Natural killer cell treated with Interleukin-12 subunit alpha and Interleukin-12 subunit beta and Interleukin-15 and Interleukin-18, amount 100 ng/mL, for 72 hours (primary cell): ENCODE data around the gene NTRK3. TPM values are rescaled to one million over a fixed set of nuclear protein-coding genes. Genes with fewer than 3 reads are reported as not detected.
A peak's percentile ranks its signal among the peaks of the same experiment; 100 is the strongest.

Experiments used
- ATAC-seq, 2 donors: fragments of 150-1000 bp; cut with Tn5 transposase in 1 of 2; sonication (Bioruptor Pico), chemical (Tn5 transposase) in 1 of 2; 2 replicates each; pipeline ENCODE4 v1.10.0; 2021
- DNase-seq: peaks from one replicate; pipeline ENCODE4 v3.0.0; 2022; ENCODE audit warnings: low spot score
- H3K27ac Mint-ChIP-seq, 2 donors: 1 replicate in 1 of 2; 2 replicates in 1 of 2; pipeline ENCODE4 v1.8.0; 2022; ENCODE audit warnings: mixed read lengths in 2 of 2, mild to moderate bottlenecking in 1 of 2, moderate library complexity in 1 of 2
- H3K27me3 Mint-ChIP-seq, 2 donors: 1 replicate in 1 of 2; 2 replicates in 1 of 2; pipeline ENCODE4 v1.8.0; 2022; ENCODE audit warnings: mixed read lengths in 2 of 2
- H3K36me3 Mint-ChIP-seq: one replicate; pipeline ENCODE4 v1.8.0; 2022; ENCODE audit warnings: mixed read lengths
- H3K4me1 Mint-ChIP-seq, 2 donors: 1 replicate in 1 of 2; 2 replicates in 1 of 2; pipeline ENCODE4 v1.8.0; 2022; ENCODE audit warnings: low read depth in 2 of 2, mixed read lengths in 2 of 2, mild to moderate bottlenecking in 1 of 2
- H3K4me3 Mint-ChIP-seq: one replicate; pipeline ENCODE4 v1.8.0; 2022; ENCODE audit warnings: mixed read lengths
- H3K9me3 Mint-ChIP-seq: 2 replicates; pipeline ENCODE4 v1.8.0; 2022; ENCODE audit warnings: mixed read lengths
- total RNA-seq, 2 donors: library from RNA; stranded (reverse); gene quantifications; one replicate each; pipeline ENCODE4 v1.2.3, GENCODE V29; 2022

NTRK3 gene
- total RNA-seq, 2 donors from 2014 or later: 0.42 to 1.2 TPM

DNA sequence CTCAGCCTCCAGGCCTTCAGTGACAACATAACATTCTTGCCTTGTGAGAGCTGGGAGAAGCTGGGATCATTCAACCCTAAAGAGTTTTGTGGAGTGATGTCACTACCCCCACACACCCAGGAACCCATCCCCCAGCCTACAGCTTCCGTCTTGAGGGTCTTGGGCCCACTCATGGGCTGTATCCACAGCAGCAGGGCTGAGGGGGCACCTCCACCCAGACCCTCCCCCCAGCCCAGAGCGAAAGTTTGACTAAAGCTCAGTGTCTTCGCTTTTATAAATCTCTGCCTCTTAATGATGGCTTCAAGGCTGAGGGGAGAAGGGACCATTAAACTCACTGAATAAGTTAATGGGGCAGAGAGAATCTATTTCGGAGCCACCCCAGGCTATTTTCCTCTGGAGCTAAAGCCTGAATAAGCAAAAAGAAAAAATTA, 23.8 kb downstream of the NTRK3 start:
- Mint-ChIP-seq H3K9me3 (no peaks in the 10 kb centered on the region), H3K27me3 (peaks cover 31 to 63% of the 10 kb centered on the region in 2 donors), H3K36me3 (no peaks in the 10 kb centered on the region), H3K27ac (no peak overlapping the region), H3K4me1 (no peaks in the 10 kb centered on the region), H3K4me3 (no peak overlapping the region)
- no peak for ATAC-seq
- DNase-seq: no peak

DNA sequence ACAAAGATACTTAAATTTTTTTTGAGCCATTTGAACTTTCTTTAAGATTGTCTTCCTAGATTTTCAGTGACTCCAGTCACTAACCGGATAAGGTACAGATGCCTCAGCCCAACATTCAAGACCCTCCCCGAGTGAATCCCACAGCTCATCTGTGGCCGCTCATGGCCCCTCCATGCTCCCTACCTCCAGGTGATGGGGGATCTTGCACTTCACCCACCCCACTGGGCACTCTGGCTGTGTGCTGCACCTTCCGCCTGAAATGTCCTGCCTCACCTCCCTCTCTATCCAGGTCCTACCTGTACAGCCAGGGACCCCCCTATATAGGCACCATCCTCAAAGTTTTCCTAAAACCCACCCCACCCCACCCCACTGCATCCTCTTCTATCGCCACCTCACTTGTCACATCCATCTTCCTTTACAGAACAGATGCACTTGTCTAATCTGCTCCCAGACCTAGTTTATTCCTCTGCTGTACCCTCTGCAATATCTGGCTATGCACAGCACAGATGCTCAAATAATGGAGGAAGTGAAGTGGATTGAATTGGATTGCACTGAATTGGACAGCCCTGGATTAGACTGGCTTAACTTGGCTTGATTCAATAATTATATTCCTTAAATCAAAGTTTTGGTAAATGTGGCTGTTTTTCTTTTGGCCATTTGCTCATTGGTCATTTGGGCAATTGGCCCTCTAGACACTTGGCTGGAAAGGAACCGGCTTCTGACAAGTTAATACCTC, 24.5 kb downstream of the NTRK3 start:
- no peak for ATAC-seq
- peaks cover 33 to 64% of the 10 kb centered on the region in 2 donors for H3K27me3 Mint-ChIP-seq
- H3K4me1 Mint-ChIP-seq: no peaks in the 10 kb centered on the region
- no peak overlapping the region for H3K4me3 Mint-ChIP-seq
- no peaks in the 10 kb centered on the region for H3K36me3 Mint-ChIP-seq
- no peak overlapping the region for H3K27ac Mint-ChIP-seq
- no peaks in the 10 kb centered on the region for H3K9me3 Mint-ChIP-seq
- DNase-seq: no peak

DNA sequence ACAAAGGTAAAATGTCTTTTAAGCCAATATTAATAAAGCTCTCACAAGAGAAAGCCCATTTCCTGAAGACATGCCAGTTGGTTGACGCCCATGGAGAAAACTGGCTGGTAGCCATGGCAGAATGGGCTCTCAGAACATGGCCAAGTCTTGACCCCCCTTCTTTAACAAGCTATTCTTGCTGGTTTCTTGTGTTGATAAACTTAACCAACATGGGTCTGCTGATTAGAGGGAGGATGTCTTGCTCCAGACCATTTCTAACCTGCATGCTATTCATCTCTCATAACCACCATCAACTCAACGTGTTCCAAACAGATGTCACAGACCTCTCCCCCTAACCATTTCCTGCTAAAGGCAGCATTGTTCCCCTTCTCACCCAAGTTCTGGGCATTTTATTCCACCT, 25.7 kb downstream of the NTRK3 start:
- Mint-ChIP-seq H3K4me1 (no peaks in the 10 kb centered on the region), H3K27me3 (peaks cover 31 to 56% of the 10 kb centered on the region in 2 donors), H3K9me3 (no peaks in the 10 kb centered on the region), H3K27ac (no peak overlapping the region), H3K4me3 (no peak overlapping the region), H3K36me3 (no peaks in the 10 kb centered on the region)
- DNase-seq (no peak), ATAC-seq (no peak)

DNA sequence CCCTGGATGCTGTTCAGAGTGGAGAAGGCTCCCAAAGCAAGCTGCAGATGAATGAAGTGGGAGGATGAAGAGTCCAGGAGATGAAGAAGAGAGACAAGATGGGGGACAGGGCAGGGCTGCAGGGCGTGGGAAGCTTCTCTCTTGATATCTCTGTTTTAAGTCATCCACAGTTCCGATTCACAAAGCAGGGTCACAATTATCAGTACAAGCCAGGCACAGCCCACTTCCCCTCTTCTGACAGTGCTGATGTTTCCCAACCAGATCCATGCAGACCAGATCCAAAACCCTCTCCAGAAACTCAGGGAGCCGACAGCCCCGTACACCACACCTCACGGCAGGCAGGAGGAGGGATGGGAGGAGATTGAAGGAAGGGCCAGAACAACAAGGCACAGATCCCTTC, 31.1 kb downstream of the NTRK3 start:
- Mint-ChIP-seq H3K4me3 (no peak overlapping the region), H3K36me3 (no peaks in the 10 kb centered on the region), H3K27me3 (peaks cover 23 to 27% of the 10 kb centered on the region in 2 donors), H3K9me3 (no peaks in the 10 kb centered on the region), H3K27ac (no peak overlapping the region), H3K4me1 (no peaks in the 10 kb centered on the region)
- ATAC-seq: no peak
- no peak for DNase-seq

DNA sequence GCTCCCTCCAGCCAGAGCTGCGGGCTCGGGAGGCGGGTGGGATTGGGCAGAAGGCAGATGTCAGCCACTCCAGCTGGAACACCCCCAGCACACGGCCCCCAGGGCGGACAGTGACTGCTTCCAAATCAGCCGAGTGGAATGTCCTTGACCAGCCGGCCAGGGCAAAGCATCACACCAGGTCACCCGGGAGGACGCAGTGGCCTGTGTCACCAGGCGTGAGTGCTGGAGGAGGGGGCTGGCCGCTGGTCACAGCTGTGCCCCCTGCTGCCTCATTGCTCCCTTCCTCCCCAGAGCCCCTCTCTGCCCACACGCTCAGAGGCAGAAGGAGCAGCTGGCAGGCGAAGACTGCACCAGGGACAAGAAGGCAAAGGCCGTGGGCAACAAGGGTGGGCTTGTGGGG, 33.5 kb downstream of the NTRK3 start:
- no peaks in the 10 kb centered on the region for H3K36me3 Mint-ChIP-seq
- ATAC-seq (no peak), DNase-seq (no peak)
- H3K27me3 Mint-ChIP-seq: peaks cover 11 to 15% of the 10 kb centered on the region in 2 donors
- H3K9me3 Mint-ChIP-seq: no peaks in the 10 kb centered on the region
- H3K4me1 Mint-ChIP-seq: no peaks in the 10 kb centered on the region
- H3K27ac Mint-ChIP-seq: no peak overlapping the region
- H3K4me3 Mint-ChIP-seq: no peak overlapping the region

DNA sequence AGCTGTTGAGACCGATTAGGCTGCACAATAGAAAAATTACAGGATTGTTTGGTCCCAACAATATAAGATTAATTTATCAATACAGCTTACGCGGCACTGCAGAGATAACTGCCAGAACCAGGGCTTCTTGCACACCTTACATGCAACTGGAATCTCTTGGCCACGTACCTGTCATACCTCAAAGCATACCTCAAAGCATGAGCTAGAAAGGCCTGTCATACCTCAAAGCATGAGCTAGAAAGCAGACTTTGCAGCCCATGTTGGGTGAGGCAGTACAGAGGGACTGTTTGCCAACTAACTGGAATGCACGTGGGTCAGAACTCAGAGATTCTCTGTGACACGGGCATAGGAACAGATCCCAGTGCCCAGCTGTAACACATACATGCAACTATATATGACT, 34.7 kb downstream of the NTRK3 start:
- DNase-seq (no peak), ATAC-seq (no peak)
- H3K4me1 Mint-ChIP-seq: no peaks in the 10 kb centered on the region
- no peaks in the 10 kb centered on the region for H3K9me3 Mint-ChIP-seq
- H3K36me3 Mint-ChIP-seq: no peaks in the 10 kb centered on the region
- H3K27ac Mint-ChIP-seq: no peak overlapping the region
- peaks cover 3 to 9% of the 10 kb centered on the region in 2 donors for H3K27me3 Mint-ChIP-seq
- no peak overlapping the region for H3K4me3 Mint-ChIP-seq

DNA sequence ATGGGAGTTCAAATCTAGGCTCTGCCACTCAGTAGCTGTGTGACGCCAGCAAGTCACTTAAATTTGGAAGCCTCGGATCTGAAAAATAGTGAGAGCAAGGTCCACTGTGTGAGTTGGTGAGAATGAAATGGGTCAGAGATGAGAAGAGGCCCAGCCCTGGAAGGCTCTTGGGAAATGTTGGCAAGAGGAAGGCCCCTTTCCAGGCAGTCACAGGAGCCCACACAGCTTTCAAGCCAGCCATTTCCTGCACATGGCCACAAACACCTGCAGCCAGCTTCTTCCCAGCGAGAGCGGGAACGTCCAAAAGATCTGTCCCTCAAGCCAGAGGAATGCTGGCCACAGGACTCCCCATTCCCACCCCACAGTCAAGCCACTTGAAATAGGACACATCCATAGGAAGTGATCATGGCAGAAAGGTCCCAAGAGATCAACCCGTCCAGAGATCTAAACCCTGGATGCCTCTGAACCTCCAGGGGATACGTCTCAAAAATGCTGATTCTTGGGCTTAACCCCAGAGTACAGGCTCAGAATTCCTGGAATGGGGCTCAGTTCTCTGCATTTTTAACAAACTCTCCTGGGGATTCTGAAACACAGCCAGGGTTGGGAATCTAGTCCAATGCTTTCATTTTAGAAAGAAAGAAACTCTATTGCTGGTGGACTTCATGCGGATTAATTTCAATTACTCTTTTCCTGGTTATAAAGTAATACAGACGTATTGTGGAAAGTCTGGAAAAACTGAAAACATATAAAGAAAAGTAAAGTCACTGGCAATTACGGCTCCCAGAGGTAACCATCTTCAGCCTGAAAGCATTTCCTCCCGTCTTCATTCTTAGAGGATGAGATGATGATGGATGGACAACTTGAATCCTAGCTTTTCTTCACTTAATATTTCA, 35.9 kb downstream of the NTRK3 start:
- no peak overlapping the region for H3K27ac Mint-ChIP-seq
- H3K36me3 Mint-ChIP-seq: no peaks in the 10 kb centered on the region
- H3K4me3 Mint-ChIP-seq: no peak overlapping the region
- no peaks in the 10 kb centered on the region for H3K9me3 Mint-ChIP-seq
- ATAC-seq: no peak
- DNase-seq: no peak
- no peaks in the 10 kb centered on the region for H3K4me1 Mint-ChIP-seq
- peaks cover 0 to 8% of the 10 kb centered on the region in 2 donors for H3K27me3 Mint-ChIP-seq

DNA sequence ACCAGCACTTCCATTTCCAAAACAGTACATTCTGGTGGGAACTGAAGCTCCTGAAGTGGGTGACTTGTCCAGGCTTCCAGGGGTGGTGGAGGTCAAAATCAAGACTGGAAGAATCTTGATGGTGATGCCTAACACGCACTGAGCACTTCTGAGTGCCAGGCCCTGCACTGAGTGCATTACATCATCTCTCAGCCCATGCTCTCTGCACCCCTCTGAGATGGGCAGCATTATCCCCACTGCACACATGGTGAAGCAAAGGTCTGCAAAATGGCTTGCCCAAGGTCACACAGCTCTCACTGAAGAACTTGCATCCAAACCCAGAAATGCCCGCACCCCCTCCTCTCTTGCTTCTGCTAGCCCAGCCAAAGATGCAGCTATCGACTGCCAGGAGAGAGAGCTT, 36.9 kb downstream of the NTRK3 start:
- Mint-ChIP-seq H3K36me3 (no peaks in the 10 kb centered on the region), H3K9me3 (no peaks in the 10 kb centered on the region), H3K27me3 (no peaks in the 10 kb centered on the region), H3K27ac (no peak overlapping the region), H3K4me3 (no peak overlapping the region), H3K4me1 (no peaks in the 10 kb centered on the region)
- ATAC-seq (no peak), DNase-seq (no peak)

DNA sequence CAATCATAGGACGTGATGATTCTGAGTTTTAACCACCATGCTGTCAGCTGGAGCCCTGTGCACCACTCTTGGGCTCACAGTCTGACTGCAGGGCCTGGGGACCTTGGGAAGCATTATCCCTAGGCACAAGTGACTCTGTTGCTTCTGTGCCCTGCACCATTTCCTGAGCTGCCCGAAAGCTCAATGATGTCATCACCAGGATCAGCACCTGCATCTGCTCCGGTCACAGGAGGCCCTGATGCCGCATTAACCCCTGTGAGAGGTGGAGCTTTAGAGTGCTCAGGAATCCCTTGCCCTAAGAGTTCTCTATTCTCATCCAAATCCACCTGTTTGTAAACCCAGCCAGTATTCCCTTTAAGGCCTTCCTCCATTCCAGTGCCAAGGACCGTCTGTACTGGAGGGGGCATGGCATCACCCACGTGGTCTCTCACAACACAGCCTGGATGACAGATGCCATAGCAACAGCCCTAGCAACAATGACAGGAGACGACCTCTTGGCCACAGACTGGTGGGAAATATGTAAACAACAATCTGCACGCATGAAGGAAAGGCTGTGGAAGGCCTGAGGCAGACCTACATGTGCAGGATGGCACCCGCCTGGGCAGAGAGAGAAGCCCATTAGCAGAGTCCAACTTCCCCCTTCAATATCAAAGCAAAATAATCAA, 37.9 kb downstream of the NTRK3 start:
- no peak for DNase-seq
- Mint-ChIP-seq H3K27me3 (no peaks in the 10 kb centered on the region), H3K27ac (no peak overlapping the region), H3K4me3 (no peak overlapping the region), H3K4me1 (no peaks in the 10 kb centered on the region), H3K36me3 (no peaks in the 10 kb centered on the region), H3K9me3 (no peaks in the 10 kb centered on the region)
- ATAC-seq: no peak

DNA sequence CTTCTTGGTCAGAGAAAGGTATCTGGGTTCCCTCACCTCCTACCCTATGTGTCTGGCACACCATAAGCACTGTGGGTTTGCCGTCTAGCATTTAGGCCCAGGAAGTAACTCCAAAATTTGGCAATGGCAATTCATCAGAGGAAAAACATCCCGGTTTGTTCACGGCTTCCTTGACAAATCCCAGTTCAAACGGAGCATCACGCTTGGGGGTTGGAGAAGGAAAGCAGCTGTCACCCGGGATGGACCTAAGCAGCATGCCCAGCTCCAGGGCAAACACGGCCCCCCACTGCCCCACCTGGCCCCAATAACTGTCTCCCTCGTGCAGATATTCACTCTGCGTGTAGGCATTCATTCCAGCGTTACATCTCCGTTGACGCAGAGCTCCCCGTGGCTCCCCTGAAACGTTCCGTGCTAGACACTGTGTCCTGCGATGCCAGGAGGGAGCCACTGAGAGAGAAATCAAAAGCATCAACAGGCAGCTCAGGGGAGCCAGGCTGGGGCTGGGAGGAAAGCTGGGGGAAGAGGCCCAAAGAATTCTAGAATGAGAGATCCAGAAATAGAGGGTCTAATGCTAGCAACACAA, 41.4 kb downstream of the NTRK3 start:
- no peak overlapping the region for H3K4me3 Mint-ChIP-seq
- DNase-seq (no peak), ATAC-seq (no peak)
- H3K4me1 Mint-ChIP-seq: no peaks in the 10 kb centered on the region
- H3K9me3 Mint-ChIP-seq: no peaks in the 10 kb centered on the region
- H3K27ac Mint-ChIP-seq: no peak overlapping the region
- no peaks in the 10 kb centered on the region for H3K36me3 Mint-ChIP-seq
- peaks cover 5 to 12% of the 10 kb centered on the region in 2 donors for H3K27me3 Mint-ChIP-seq

DNA sequence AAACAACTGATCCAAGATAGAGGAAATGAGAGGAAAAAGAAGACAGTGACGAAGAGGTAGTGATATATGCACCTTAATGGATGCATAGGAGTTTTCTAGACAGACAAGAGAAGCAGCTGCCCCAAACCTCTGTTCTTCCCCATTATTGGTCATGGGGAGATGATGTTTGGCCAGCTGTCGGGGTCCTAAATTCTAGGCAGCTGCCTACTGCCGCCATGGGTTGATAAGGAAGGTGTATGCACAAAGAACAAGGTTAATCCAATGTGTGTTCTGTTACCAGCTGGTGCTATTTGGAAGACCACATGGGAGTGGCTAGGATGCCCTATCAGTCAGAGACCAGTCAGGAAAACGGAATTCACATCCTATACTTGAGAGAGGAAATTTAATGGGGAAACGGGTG, 47.4 kb downstream of the NTRK3 start:
- DNase-seq (no peak), ATAC-seq (no peak)
- no peak overlapping the region for H3K4me3 Mint-ChIP-seq
- no peaks in the 10 kb centered on the region for H3K9me3 Mint-ChIP-seq
- H3K4me1 Mint-ChIP-seq: no peaks in the 10 kb centered on the region
- H3K36me3 Mint-ChIP-seq: no peaks in the 10 kb centered on the region
- no peak overlapping the region for H3K27ac Mint-ChIP-seq
- H3K27me3 Mint-ChIP-seq: peaks cover 13 to 23% of the 10 kb centered on the region in 2 donors

DNA sequence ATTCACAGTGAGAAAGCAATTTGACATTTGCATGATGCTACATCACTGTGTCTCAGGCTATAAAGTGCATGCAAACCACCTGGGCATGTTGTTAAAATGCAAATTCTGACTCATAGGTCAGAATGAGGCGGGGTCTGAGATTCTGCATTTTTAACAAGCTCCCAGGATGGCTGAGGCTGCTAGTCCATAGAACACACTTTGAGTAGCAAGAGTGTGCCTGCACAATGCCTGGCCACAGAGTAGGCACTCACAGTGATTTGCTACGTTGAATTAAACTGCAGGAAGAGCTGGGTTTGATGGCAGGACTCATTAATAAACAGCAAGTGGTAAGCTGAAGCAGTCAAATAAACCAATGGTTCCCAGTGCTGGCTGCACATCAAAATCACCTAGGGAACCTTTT, 48.1 kb downstream of the NTRK3 start:
- DNase-seq (no peak), ATAC-seq (no peak)
- Mint-ChIP-seq H3K27me3 (peaks cover 16 to 23% of the 10 kb centered on the region in 2 donors), H3K9me3 (no peaks in the 10 kb centered on the region), H3K4me1 (no peaks in the 10 kb centered on the region), H3K4me3 (no peak overlapping the region), H3K36me3 (no peaks in the 10 kb centered on the region), H3K27ac (no peak overlapping the region)

DNA sequence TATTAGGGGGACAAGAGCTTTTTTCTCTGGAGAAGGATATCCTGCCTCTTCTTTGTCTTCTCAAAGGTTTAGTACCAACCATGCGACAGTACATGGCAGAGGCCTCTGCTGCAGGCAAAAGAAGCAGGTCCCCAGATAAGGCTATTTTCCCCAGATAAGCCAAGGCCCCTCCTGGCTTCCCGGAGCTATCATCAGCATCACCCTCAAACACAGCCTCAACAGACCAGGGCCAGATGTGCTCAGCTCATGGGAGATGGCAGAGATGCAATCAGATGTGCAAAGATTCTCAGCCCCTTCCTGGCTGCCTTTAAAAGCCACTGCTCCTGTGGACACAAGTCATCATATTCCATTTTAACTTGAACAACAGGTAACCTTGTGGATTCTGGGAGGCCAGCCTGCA, 49.0 kb downstream of the NTRK3 start:
- DNase-seq (no peak), ATAC-seq (peak in 1 of 2 donors; percentile 7)
- Mint-ChIP-seq H3K27ac (no peak overlapping the region), H3K27me3 (peaks cover 16 to 31% of the 10 kb centered on the region in 2 donors), H3K4me1 (no peaks in the 10 kb centered on the region), H3K36me3 (no peaks in the 10 kb centered on the region), H3K9me3 (no peaks in the 10 kb centered on the region), H3K4me3 (no peak overlapping the region)
